IPS-NIHi7 (cell line): ENCODE results near the gene PRDM1.

ENCODE experiments used
- DNase-seq: peaks from one replicate; pipeline ENCODE4 v3.0.0; 2012; ENCODE audit warnings: mixed read lengths; ENCODE audit errors: extremely low spot score

Gene PRDM1

DNA sequence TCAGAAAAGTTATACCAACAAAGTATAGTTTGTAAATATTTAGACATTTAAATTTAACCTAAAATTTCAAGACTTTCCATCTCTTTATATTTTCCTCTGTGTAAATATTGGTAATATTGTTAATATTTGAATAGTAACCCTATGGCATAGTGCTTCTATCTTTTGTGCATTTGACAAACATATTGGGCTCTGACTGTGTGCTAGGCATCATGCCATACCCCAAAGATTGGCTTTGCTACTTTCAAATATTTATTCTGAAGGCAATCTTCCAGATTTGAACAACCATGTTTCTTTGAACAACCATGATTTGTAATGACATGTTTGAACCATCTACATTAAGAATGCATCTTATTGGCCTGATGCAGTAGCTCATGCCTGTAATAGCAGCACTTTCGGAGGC lies 15.5 kb upstream of the PRDM1 start:
- no peak for DNase-seq

DNA sequence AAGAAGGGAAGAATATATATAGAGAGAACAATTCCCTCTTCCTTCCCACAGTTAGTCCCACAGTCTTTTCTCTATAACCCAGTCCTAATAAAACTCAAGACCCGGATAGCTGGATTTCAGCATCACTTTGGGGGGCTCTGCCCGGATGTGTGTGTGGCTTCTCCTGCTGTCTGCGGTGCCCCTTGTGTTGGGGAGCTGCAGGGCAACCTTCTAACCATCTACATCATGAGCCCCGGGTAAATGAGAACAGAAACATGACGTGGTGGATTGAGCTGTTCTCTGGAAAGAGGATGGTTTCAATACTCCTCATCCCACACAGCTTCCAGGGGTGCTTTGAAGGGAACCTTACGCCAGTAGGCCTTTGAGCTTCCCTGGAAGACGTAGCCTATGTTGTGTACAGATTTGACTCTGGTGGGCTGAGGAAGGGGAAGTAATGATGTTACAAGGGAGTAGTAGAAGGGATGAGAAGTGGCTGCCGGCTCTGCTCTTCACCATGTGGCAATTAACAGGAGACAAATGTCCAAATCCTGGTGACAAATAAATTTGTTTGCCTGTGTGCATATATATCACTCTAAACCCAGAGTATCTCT lies 13.5 kb upstream of the PRDM1 start:
- no peak for DNase-seq

DNA sequence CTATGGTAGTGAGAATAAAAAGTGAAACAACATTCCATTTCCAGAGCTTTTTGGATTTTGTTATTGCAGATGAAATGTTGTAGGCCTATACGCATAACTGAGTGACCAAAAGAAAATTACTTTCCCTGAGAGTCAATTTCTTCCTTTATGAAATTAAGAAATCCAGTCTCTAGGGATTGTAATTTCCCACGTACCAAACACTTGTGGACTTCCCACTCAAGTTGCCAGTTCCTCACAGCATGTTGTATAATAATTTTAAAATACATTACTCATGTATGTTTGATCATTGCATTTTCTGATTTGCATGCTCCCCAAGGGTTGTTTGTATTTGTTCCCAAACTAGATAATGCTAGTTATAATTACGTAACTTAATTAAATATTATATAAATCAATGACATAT lies 12.0 kb upstream of the PRDM1 start:
- no peak for DNase-seq

GRCh38 chr6:106076139-106076538 lies 10.0 kb upstream of the PRDM1 start:
- DNase-seq: no peak

GRCh38 chr6:106077170-106077569 lies 9.0 kb upstream of the PRDM1 start:
- no peak for DNase-seq

- no peak for DNase-seq
Measured at GRCh38 chr6:106077881-106078280, 8.3 kb upstream of the PRDM1 start.

GRCh38 chr6:106079961-106080762 lies 6.0 kb upstream of the PRDM1 start:
- DNase-seq: no peak

DNA sequence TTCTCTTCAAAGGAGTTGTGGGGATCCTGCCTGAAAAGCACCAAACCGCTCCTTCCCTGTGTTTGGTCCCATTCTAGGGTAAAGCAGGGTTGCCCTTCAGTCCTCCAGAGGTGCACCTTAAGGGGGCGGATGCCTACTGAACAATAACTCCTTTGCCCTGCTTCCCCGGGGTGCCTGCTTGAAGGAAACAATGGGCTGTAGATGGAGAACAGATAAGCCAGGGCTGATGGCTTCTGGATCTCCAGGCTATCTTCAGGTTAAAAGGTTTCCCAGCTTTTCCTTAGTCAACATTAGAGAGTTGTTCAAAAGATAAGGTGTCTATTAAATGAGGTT lies 5.4 kb upstream of the PRDM1 start:
- no peak for DNase-seq

- no peak for DNase-seq
Measured at GRCh38 chr6:106081715-106082114, 4.4 kb upstream of the PRDM1 start.

DNA sequence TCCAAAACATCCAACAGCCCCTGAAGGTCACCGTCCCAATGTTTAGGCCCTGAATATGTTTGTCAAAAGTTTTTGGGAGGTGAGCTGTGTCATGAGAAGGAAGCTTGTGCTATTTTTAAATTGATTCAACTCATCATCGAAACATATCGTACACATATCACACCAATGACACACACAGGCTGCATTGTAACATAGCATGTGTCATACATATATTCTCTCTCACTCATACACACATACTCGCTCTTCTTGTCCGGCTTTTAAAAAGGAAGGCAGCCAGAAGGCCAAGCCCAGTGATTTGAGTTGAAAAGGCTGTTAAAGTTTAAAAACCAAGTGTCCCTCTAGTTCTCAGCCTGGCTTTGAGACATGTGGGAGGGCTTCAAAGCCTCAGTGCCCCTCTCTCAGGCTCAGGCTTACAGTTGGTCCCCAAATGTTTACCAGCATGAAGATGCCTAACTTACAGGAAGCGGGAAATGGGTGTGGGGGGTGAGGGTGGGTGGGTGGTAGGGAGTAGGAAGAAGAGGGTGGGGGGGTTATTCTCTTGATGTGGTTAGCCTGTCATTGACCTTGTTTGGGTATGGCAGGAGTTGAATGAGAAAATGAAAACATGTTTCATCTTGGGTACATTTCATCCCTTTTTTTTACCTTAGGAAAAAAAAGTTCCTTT lies 3.3 kb upstream of the PRDM1 start:
- no peak for DNase-seq

DNA sequence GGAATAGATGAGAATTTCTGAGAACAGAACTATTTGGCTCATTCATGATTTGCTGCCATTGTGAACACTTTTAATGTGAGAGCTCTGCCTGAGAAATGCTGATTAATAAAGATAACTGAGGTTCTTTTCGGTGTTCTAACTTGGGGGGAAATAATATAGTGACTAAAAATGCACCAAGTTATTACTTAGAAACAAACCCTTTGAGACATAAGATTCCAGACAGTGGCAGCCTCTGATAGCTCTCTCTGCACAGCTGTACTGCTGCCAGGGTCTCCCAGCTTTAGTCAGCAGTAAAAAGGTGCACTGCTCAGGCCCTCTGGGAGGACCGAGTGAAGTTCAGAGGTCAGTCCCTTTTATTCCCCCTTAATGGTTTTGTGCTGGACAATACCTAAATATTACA lies 2.5 kb upstream of the PRDM1 start:
- no peak for DNase-seq

DNA sequence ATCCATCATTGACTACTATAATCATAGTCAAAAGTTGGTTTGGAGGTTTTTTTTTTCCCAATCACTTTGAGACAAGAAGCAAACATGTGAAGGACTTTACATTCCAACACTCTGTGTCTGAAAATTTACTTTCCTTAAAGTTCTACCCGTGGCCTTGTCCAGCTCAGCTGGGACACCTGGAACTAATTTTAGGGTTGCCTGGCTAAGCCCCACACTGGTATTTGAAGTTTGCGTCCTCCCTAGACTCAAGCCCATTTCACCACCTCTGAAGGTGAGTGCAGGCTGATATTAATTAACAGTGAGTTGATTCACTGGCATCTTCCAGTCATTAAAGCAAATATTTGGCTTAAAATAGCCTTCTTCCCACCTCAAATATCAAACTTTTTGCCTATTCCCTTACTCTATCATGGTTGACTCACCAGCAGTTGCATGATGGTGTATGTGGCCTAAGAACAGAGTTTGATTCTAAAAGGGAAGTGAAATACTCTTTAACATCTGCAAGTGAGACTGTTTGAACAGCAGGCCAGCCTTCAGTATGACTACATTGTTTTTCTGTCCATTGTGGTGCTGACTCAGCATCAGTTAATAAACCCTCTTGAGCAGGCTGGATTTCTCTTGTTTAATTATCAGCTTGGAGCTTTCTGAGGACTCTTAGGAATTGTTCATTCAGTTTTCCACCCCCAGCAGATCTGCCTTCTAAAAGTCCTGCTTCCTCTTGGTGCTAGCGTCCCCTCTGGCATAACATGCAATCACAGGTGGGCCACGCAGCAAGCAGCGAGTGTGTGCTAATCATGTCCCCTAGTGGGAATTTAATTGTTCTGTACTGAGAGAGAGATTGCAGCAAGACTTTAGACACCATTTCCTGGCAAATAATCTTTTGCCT lies 1.8 kb upstream of the PRDM1 start:
- peak; percentile 69 for DNase-seq

DNA sequence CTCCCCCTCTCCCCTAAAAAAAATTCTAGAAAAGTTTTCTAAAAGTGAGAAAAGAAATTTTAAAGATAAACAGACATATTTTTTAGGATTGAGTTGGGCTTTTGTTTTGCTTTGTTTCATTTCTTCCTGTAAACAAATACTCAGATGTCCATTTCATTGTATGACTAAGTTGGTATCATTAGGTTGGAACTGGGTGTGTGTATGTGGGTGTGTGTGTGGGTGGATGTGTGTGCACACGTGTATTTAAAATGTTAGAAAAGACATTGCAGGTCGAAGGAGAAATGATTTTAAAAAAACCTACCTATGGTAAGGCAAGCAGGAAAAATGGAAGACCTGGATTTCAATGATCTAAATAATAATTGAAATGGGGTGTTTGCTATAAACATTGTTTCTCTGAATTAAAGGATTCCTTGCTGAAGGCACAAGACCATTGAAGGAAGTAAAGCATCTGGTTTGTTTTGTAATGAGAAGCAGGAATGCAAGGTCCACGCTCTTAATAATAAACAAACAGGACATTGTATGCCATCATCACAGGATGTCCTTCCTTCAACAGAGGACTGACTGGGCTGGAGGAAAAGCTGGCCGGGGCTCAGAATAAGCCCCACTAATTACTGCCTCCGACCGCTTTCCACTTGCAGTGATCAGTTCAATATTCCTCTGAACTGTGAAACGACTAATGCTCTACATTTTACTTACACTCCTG lies 996 bp upstream of the PRDM1 start:
- no peak for DNase-seq

DNA sequence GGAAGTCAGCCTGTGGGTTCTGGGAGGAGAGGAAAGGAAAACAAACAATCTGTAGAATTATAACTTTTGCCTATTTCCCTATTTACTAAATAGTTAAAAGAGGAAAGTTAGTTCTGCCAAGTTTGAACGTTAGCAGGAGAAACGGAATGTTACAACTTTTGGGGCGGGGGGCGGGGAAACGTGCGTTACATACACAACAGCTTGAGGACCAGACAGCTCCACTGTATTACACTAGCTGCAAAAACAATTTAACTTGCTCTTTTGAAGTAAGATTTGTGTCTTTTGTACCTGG lies 498 bp upstream of the PRDM1 start:
- no peak for DNase-seq

GRCh38 chr6:106086814-106087175 lies 659 bp downstream of the PRDM1 start:
- DNase-seq: no peak

- no peak for DNase-seq
Measured at GRCh38 chr6:106087548-106088325, 1.6 kb downstream of the PRDM1 start.

DNA sequence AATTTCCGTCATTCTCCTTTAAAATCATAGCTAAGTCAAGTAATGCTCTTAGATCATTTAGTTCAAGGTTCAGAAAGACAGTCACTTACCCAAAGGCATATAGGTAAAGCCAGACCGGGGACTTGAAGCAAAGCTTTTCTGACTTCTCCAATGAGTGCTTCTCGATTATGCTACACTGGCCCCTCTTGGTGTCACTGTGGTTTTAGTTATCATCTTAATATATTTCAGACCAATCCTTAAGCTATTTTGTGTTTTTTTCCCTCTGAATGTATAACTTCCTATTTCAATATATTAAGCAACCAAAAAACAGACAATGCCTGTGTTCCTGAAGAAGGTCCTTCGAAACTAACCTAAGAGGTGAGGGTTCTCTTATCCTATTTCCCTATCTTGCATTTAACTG lies 3.9 kb downstream of the PRDM1 start:
- DNase-seq: no peak

- no peak for DNase-seq
Measured at GRCh38 chr6:106092279-106092678, 6.1 kb downstream of the PRDM1 start.

- no peak for DNase-seq
Measured at GRCh38 chr6:106094261-106094963, 8.3 kb downstream of the PRDM1 start.

DNA sequence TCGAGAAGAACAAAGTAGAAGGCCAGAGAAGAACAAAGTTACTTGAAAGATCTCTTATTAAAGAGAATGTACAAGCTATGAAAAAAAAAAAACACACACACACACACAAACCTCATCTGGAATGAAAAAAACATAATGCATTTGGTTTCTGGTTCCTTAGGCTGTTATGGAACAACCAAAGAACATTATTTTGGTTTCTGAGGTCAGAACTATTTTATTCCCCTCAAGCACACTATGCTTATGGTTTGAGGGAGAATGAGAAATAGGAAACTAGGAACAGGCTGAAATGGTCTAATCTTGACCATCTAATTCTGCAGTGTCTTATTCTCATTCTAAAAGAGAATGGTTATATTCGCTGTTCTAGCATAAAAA lies 8.8 kb downstream of the PRDM1 start:
- DNase-seq: no peak
